ENCODE data around the gene KRT2.

Gene KRT2

GRCh38 chr12:52646613-52647012 is 5.4 kb downstream of the KRT2 start:
- Histone ChIP-seq H3K4me3 (ENCODE audit: low read depth in 1 of 5, low read length in 5 of 5) (no peak overlapping the region), H3K27ac (ENCODE audit: low read depth, low read length) (no peak overlapping the region), H3K36me3 (ENCODE audit: control insufficient read depth in 5 of 5, insufficient read depth in 5 of 5, low read length in 5 of 5) (no peaks in the 10 kb centered on the region), H3K9me3 (ENCODE audit: control insufficient read depth in 5 of 5, low read length in 5 of 5) (no peaks in the 10 kb centered on the region), H3K27me3 (ENCODE audit: control insufficient read depth in 5 of 5, insufficient read depth in 4 of 5, low read length in 5 of 5) (peaks cover 0 to 13% (median 5%) of the 10 kb centered on the region in 5 donors), H3K9ac (ENCODE audit: low read length in 5 of 5) (no peak overlapping the region), H3K4me1 (ENCODE audit: control insufficient read depth in 5 of 5, insufficient read depth in 5 of 5, low read length in 5 of 5) (peaks cover 1 to 10% (median 5%) of the 10 kb centered on the region in 5 donors)

GRCh38 chr12:52645982-52646381 is 6.0 kb downstream of the KRT2 start:
- Histone ChIP-seq H3K27me3 (ENCODE audit: control insufficient read depth in 5 of 5, insufficient read depth in 4 of 5, low read length in 5 of 5) (peaks cover 0 to 13% (median 5%) of the 10 kb centered on the region in 5 donors), H3K4me1 (ENCODE audit: control insufficient read depth in 5 of 5, insufficient read depth in 5 of 5, low read length in 5 of 5) (peaks cover 1 to 9% (median 5%) of the 10 kb centered on the region in 5 donors), H3K27ac (ENCODE audit: low read depth, low read length) (no peak overlapping the region), H3K9ac (ENCODE audit: low read length in 5 of 5) (no peak overlapping the region), H3K9me3 (ENCODE audit: control insufficient read depth in 5 of 5, low read length in 5 of 5) (no peaks in the 10 kb centered on the region), H3K36me3 (ENCODE audit: control insufficient read depth in 5 of 5, insufficient read depth in 5 of 5, low read length in 5 of 5) (no peaks in the 10 kb centered on the region), H3K4me3 (ENCODE audit: low read depth in 1 of 5, low read length in 5 of 5) (no peak overlapping the region)

GRCh38 chr12:52645120-52645761 is 6.8 kb downstream of the KRT2 start:
- Histone ChIP-seq H3K9ac (ENCODE audit: low read length in 5 of 5) (no peak overlapping the region), H3K36me3 (ENCODE audit: control insufficient read depth in 5 of 5, insufficient read depth in 5 of 5, low read length in 5 of 5) (no peaks in the 10 kb centered on the region), H3K27me3 (ENCODE audit: control insufficient read depth in 5 of 5, insufficient read depth in 4 of 5, low read length in 5 of 5) (peaks cover 0 to 13% (median 5%) of the 10 kb centered on the region in 5 donors), H3K4me1 (ENCODE audit: control insufficient read depth in 5 of 5, insufficient read depth in 5 of 5, low read length in 5 of 5) (peaks cover 0 to 2% (median 0%) of the 10 kb centered on the region in 5 donors), H3K9me3 (ENCODE audit: control insufficient read depth in 5 of 5, low read length in 5 of 5) (no peaks in the 10 kb centered on the region), H3K4me3 (ENCODE audit: low read depth in 1 of 5, low read length in 5 of 5) (no peak overlapping the region), H3K27ac (ENCODE audit: low read depth, low read length) (no peak overlapping the region)

- no peak overlapping the region for H3K27ac ChIP-seq (ENCODE audit: low read depth, low read length)
- H3K36me3 ChIP-seq (ENCODE audit: control insufficient read depth in 5 of 5, insufficient read depth in 5 of 5, low read length in 5 of 5), result no peaks in the 10 kb centered on the region
- no peaks in the 10 kb centered on the region for H3K9me3 ChIP-seq (ENCODE audit: control insufficient read depth in 5 of 5, low read length in 5 of 5)
- no peak overlapping the region for H3K9ac ChIP-seq (ENCODE audit: low read length in 5 of 5)
- H3K4me3 ChIP-seq (ENCODE audit: low read depth in 1 of 5, low read length in 5 of 5), result no peak overlapping the region
- peaks cover 0 to 13% (median 5%) of the 10 kb centered on the region in 5 donors for H3K27me3 ChIP-seq (ENCODE audit: control insufficient read depth in 5 of 5, insufficient read depth in 4 of 5, low read length in 5 of 5)
- no peaks in the 10 kb centered on the region for H3K4me1 ChIP-seq (ENCODE audit: control insufficient read depth in 5 of 5, insufficient read depth in 5 of 5, low read length in 5 of 5)
Measured at GRCh38 chr12:52644078-52644415, 8.0 kb downstream of the KRT2 start.

GRCh38 chr12:52643233-52644077 is 8.6 kb downstream of the KRT2 start:
- H3K27ac ChIP-seq (ENCODE audit: low read depth, low read length), result no peak overlapping the region
- no peak overlapping the region for H3K4me3 ChIP-seq (ENCODE audit: low read depth in 1 of 5, low read length in 5 of 5)
- peaks cover 0 to 13% (median 5%) of the 10 kb centered on the region in 5 donors for H3K27me3 ChIP-seq (ENCODE audit: control insufficient read depth in 5 of 5, insufficient read depth in 4 of 5, low read length in 5 of 5)

GRCh38 chr12:52641468-52641867 is 10.5 kb downstream of the KRT2 start:
- Histone ChIP-seq H3K4me3 (ENCODE audit: low read depth in 1 of 5, low read length in 5 of 5) (no peak overlapping the region), H3K9me3 (ENCODE audit: control insufficient read depth in 5 of 5, low read length in 5 of 5) (no peaks in the 10 kb centered on the region), H3K4me1 (ENCODE audit: control insufficient read depth in 5 of 5, insufficient read depth in 5 of 5, low read length in 5 of 5) (no peaks in the 10 kb centered on the region)

More at GRCh38 chr12:52643233-52644077, 8.6 kb downstream of the KRT2 start:
- Histone ChIP-seq H3K36me3 (ENCODE audit: control insufficient read depth in 5 of 5, insufficient read depth in 5 of 5, low read length in 5 of 5) (no peaks in the 10 kb centered on the region), H3K9ac (ENCODE audit: low read length in 5 of 5) (no peak overlapping the region), H3K4me1 (ENCODE audit: control insufficient read depth in 5 of 5, insufficient read depth in 5 of 5, low read length in 5 of 5) (no peaks in the 10 kb centered on the region), H3K9me3 (ENCODE audit: control insufficient read depth in 5 of 5, low read length in 5 of 5) (no peaks in the 10 kb centered on the region)

GRCh38 chr12:52637299-52637698 is 14.7 kb downstream of the KRT2 start:
- H3K4me1 ChIP-seq (ENCODE audit: control insufficient read depth in 5 of 5, insufficient read depth in 5 of 5, low read length in 5 of 5), result no peaks in the 10 kb centered on the region
- no peaks in the 10 kb centered on the region for H3K9me3 ChIP-seq (ENCODE audit: control insufficient read depth in 5 of 5, low read length in 5 of 5)
- H3K27me3 ChIP-seq (ENCODE audit: control insufficient read depth in 5 of 5, insufficient read depth in 4 of 5, low read length in 5 of 5), result peaks cover 0 to 6% (median 4%) of the 10 kb centered on the region in 5 donors
- no peak overlapping the region for H3K27ac ChIP-seq (ENCODE audit: low read depth, low read length)
- H3K4me3 ChIP-seq (ENCODE audit: low read depth in 1 of 5, low read length in 5 of 5), result no peak overlapping the region
- H3K36me3 ChIP-seq (ENCODE audit: control insufficient read depth in 5 of 5, insufficient read depth in 5 of 5, low read length in 5 of 5), result no peaks in the 10 kb centered on the region
- no peak overlapping the region for H3K9ac ChIP-seq (ENCODE audit: low read length in 5 of 5)

More at GRCh38 chr12:52641468-52641867, 10.5 kb downstream of the KRT2 start:
- Histone ChIP-seq H3K36me3 (ENCODE audit: control insufficient read depth in 5 of 5, insufficient read depth in 5 of 5, low read length in 5 of 5) (no peaks in the 10 kb centered on the region), H3K27me3 (ENCODE audit: control insufficient read depth in 5 of 5, insufficient read depth in 4 of 5, low read length in 5 of 5) (peaks cover 0 to 13% (median 5%) of the 10 kb centered on the region in 5 donors), H3K9ac (ENCODE audit: low read length in 5 of 5) (no peak overlapping the region), H3K27ac (ENCODE audit: low read depth, low read length) (no peak overlapping the region)

- Histone ChIP-seq H3K4me3 (ENCODE audit: low read depth in 1 of 5, low read length in 5 of 5) (no peak overlapping the region), H3K4me1 (ENCODE audit: control insufficient read depth in 5 of 5, insufficient read depth in 5 of 5, low read length in 5 of 5) (no peaks in the 10 kb centered on the region), H3K9ac (ENCODE audit: low read length in 5 of 5) (no peak overlapping the region), H3K27ac (ENCODE audit: low read depth, low read length) (no peak overlapping the region), H3K36me3 (ENCODE audit: control insufficient read depth in 5 of 5, insufficient read depth in 5 of 5, low read length in 5 of 5) (no peaks in the 10 kb centered on the region), H3K27me3 (ENCODE audit: control insufficient read depth in 5 of 5, insufficient read depth in 4 of 5, low read length in 5 of 5) (peaks cover 2 to 9% (median 3%) of the 10 kb centered on the region in 5 donors), H3K9me3 (ENCODE audit: control insufficient read depth in 5 of 5, low read length in 5 of 5) (no peaks in the 10 kb centered on the region)
Measured at GRCh38 chr12:52636592-52637258, 15.3 kb downstream of the KRT2 start.

- Histone ChIP-seq H3K9me3 (ENCODE audit: control insufficient read depth in 5 of 5, low read length in 5 of 5) (no peaks in the 10 kb centered on the region), H3K27ac (ENCODE audit: low read depth, low read length) (no peak overlapping the region), H3K4me1 (ENCODE audit: control insufficient read depth in 5 of 5, insufficient read depth in 5 of 5, low read length in 5 of 5) (no peaks in the 10 kb centered on the region), H3K4me3 (ENCODE audit: low read depth in 1 of 5, low read length in 5 of 5) (no peak overlapping the region), H3K9ac (ENCODE audit: low read length in 5 of 5) (no peak overlapping the region), H3K36me3 (ENCODE audit: control insufficient read depth in 5 of 5, insufficient read depth in 5 of 5, low read length in 5 of 5) (no peaks in the 10 kb centered on the region), H3K27me3 (ENCODE audit: control insufficient read depth in 5 of 5, insufficient read depth in 4 of 5, low read length in 5 of 5) (peaks cover 3 to 14% (median 5%) of the 10 kb centered on the region in 5 donors)
Measured at GRCh38 chr12:52636189-52636588, 15.8 kb downstream of the KRT2 start.

Measured in subcutaneous abdominal adipose tissue (tissue), 5 donors.